IMR-90 (cell line): ENCODE data around the gene EGFL8. TPM values are rescaled to one million over a fixed set of nuclear protein-coding genes. Genes with fewer than 3 reads are reported as not detected.
A peak's percentile ranks its signal among the peaks of the same experiment; 100 is the strongest.

ENCODE experiments used
- ATAC-seq: fragments of 200-7000 bp; cut with Tn5 transposase; 2 replicates; pipeline ENCODE4 v1.9.1; 2020; ENCODE audit warnings: low read depth, mild to moderate bottlenecking, moderate library complexity
- BruUV-seq: library from RNA; stranded (reverse); fragments of 400-500 nt; replicated peaks from 2 replicates; lab custom pipeline; 2021; lab: Mats Ljungman, UMichigan
- CTCF ChIA-PET: fragments of 300-600 bp; formaldehyde crosslinking; extraction: SDS; loops from one replicate; lab custom pipeline; 2021; ENCODE audit warnings: antibody characterized with exemption; lab: Yijun Ruan, JAX
- POLR2A ChIA-PET: fragments of 300-600 bp; sonication (Branson Sonifier 250); formaldehyde crosslinking; loops from one replicate; lab custom pipeline; 2022; ENCODE audit warnings: antibody characterized with exemption; ENCODE audit not compliant: unreplicated experiment; lab: Charles Lee
- DNase-seq: peaks from one replicate; pipeline ENCODE4 v3.0.0; 2013
- H2AFZ ChIP-seq: replicated peaks from 2 replicates; pipeline ENCODE3; 2013; ENCODE audit warnings: low read length, mild to moderate bottlenecking; ENCODE audit not compliant: poor library complexity
- H2AK5ac ChIP-seq: 2 replicates; pipeline ENCODE4 v1.6.1; 2013; ENCODE audit warnings: low read depth, low read length, inconsistent platforms
- H2AK9ac ChIP-seq: replicated peaks from 2 replicates; pipeline ENCODE3; 2013; ENCODE audit warnings: mild to moderate bottlenecking, low read depth, low read length, moderate library complexity; ENCODE audit not compliant: poor library complexity
- H2BK120ac ChIP-seq: 2 replicates; pipeline ENCODE4 v1.6.1; 2013; ENCODE audit warnings: low read depth, low read length, inconsistent platforms
- H2BK15ac ChIP-seq: 3 replicates; pipeline ENCODE4 v1.6.1; 2013; ENCODE audit warnings: low read depth, low read length, inconsistent platforms
- H2BK20ac ChIP-seq: 2 replicates; pipeline ENCODE4 v1.6.1; 2013; ENCODE audit warnings: low read depth, mild to moderate bottlenecking, inconsistent platforms, low read length, moderate library complexity
- H2BK5ac ChIP-seq: 2 replicates; pipeline ENCODE4 v1.6.1; 2013; ENCODE audit warnings: mild to moderate bottlenecking, low read depth, low read length, inconsistent platforms; ENCODE audit not compliant: poor library complexity, severe bottlenecking
- H3K14ac ChIP-seq: replicated peaks from 2 replicates; pipeline ENCODE4 v1.6.1; 2013; ENCODE audit warnings: low read depth, low read length, inconsistent platforms
- H3K18ac ChIP-seq: 2 replicates; pipeline ENCODE4 v1.6.1; 2013; ENCODE audit warnings: low read depth, low read length, control low read depth
- H3K23ac ChIP-seq: 2 replicates; pipeline ENCODE4 v1.6.1; 2013; ENCODE audit warnings: low read depth, low read length, inconsistent platforms
- H3K27ac ChIP-seq: 2 replicates; pipeline ENCODE4 v1.5.1; 2013; ENCODE audit warnings: mild to moderate bottlenecking, control low read depth, low read length; ENCODE audit not compliant: insufficient read depth
- H3K27me3 ChIP-seq: 2 replicates; pipeline ENCODE4 v1.6.1; 2013; ENCODE audit warnings: low read length; ENCODE audit not compliant: control insufficient read depth, insufficient read depth
- H3K36me3 ChIP-seq: 2 replicates; pipeline ENCODE4 v1.6.1; 2013; ENCODE audit warnings: low read length, mixed read lengths; ENCODE audit not compliant: control insufficient read depth, insufficient read depth
- H3K4ac ChIP-seq: 2 replicates; pipeline ENCODE4 v1.6.1; 2013; ENCODE audit warnings: low read depth, low read length, inconsistent platforms
- H3K4me1 ChIP-seq: 2 replicates; pipeline ENCODE4 v1.6.1; 2013; ENCODE audit warnings: low read length, mixed read lengths; ENCODE audit not compliant: control insufficient read depth, insufficient read depth
- H3K4me2 ChIP-seq: 2 replicates; pipeline ENCODE4 v1.6.1; 2013; ENCODE audit warnings: low read depth, mild to moderate bottlenecking, control low read depth, low read length, moderate library complexity
- H3K4me3 ChIP-seq: 2 replicates; pipeline ENCODE4 v1.5.1; 2013; ENCODE audit warnings: low read depth, mild to moderate bottlenecking, control low read depth, low read length, moderate library complexity; ENCODE audit not compliant: insufficient read depth
- H3K56ac ChIP-seq: 2 replicates; pipeline ENCODE4 v1.6.1; 2013; ENCODE audit warnings: low read length, inconsistent platforms; ENCODE audit not compliant: insufficient read depth; ENCODE audit errors: extremely low read depth
- H3K79me1 ChIP-seq, 2 experiments: 2 replicates each; pipeline ENCODE4 v1.6.1; 2013; ENCODE audit warnings: low read length in 2 of 2, inconsistent platforms in 1 of 2, low read depth in 1 of 2
- H3K9ac ChIP-seq: 2 replicates; pipeline ENCODE4 v1.6.1; 2013; ENCODE audit warnings: low read depth, low read length, control low read depth
- H3K9me1 ChIP-seq: 2 replicates; pipeline ENCODE4 v1.6.1; 2013; ENCODE audit warnings: low read length, inconsistent platforms; ENCODE audit not compliant: insufficient read depth
- H3K9me3 ChIP-seq: 2 replicates; pipeline ENCODE4 v1.6.1; 2013; ENCODE audit warnings: low read length; ENCODE audit not compliant: control insufficient read depth, insufficient read depth
- H4K20me1 ChIP-seq: 2 replicates; pipeline ENCODE4 v1.6.1; 2013; ENCODE audit warnings: low read length, inconsistent platforms; ENCODE audit not compliant: insufficient read depth
- H4K5ac ChIP-seq: 2 replicates; pipeline ENCODE4 v1.6.1; 2013; ENCODE audit warnings: mild to moderate bottlenecking, low read depth, low read length, control low read depth
- H4K8ac ChIP-seq, 2 experiments: 2 replicates each; pipeline ENCODE4 v1.6.1; 2013; ENCODE audit warnings: low read depth in 2 of 2, low read length in 2 of 2, control low read depth in 1 of 2, inconsistent platforms in 1 of 2
- H4K91ac ChIP-seq: 2 replicates; pipeline ENCODE4 v1.6.1; 2013; ENCODE audit warnings: low read depth, low read length, inconsistent platforms; ENCODE audit not compliant: insufficient read depth
- CHD1 ChIP-seq: IDR thresholded peaks from 2 replicates; pipeline ENCODE4 v1.6.1; 2012; ENCODE audit warnings: low read depth, low read length, improper control_type of control experiment
- FOS ChIP-seq: fragments of 150-350 bp; IDR thresholded peaks from 2 replicates; pipeline ENCODE4 v1.6.1; 2016; ENCODE audit warnings: low read depth, low read length
- MAZ ChIP-seq: IDR thresholded peaks from 2 replicates; pipeline ENCODE4 v1.6.1; 2012; ENCODE audit warnings: low read depth, mild to moderate bottlenecking, low read length, improper control_type of control experiment, moderate library complexity, borderline replicate concordance
- MXI1 ChIP-seq: IDR thresholded peaks from 2 replicates; pipeline ENCODE4 v1.6.1; 2012; ENCODE audit warnings: low read depth, mild to moderate bottlenecking, low read length, moderate library complexity, borderline replicate concordance
- POLR2A ChIP-seq: IDR thresholded peaks from 2 replicates; pipeline ENCODE4 v1.6.1; 2012; ENCODE audit warnings: mild to moderate bottlenecking, low read depth, low read length
- RFX5 ChIP-seq: IDR thresholded peaks from 2 replicates; pipeline ENCODE4 v1.8.0; 2012; ENCODE audit warnings: low read depth, mild to moderate bottlenecking, low read length, moderate library complexity
- WGBS, 2 experiments: methylation state at CpG; one replicate each; pipeline versions ENCODE4 v1.1.5 to v1.1.7; 2013; ENCODE audit warnings: missing lambda C conversion rate in 2 of 2; ENCODE audit not compliant: insufficient read length in 1 of 2; ENCODE audit errors: extremely low coverage in 2 of 2; 5-methylcytosine and 5-hydroxymethylcytosine counted together
- dilution Hi-C: fragments of 300-500 bp; cut with HindIII; formaldehyde crosslinking; loops from one replicate; pipeline ENCODE4 v1.14.3; 2018; ENCODE audit warnings: low sequenced_read_pairs; ENCODE audit not compliant: unreplicated experiment
- in situ Hi-C: fragments of 300-500 bp; cut with MboI; formaldehyde crosslinking; loops from 3 replicates; pipeline ENCODE4 v1.14.3; 2019; ENCODE audit warnings: low sequenced_read_pairs, inconsistent platforms, mixed read lengths
- intact Hi-C: fragments of 100-400 bp; cut with micrococcal nuclease; formaldehyde crosslinking; loops from 2 replicates; pipeline ENCODE4 v1.10.0; 2022
- polyA plus RNA-seq, 3 experiments: library from polyadenylated mRNA; depleted of rRNA; stranded (reverse); fragments of >200 nt; gene quantifications; 2 replicates each; pipeline ENCODE4 v1.2.3, GENCODE V29; 2012; ENCODE audit warnings: low replicate concordance in 1 of 3
- total RNA-seq: library from RNA; depleted of rRNA; stranded (reverse); fragments of >200 nt; gene quantifications from 2 replicates; pipeline ENCODE4 v1.2.3, GENCODE V29; 2012
- TF ChIP-seq, protein P1 (sequence below): conservative IDR thresholded peaks from 2 replicates; pipeline ENCODE4 v1.5.1; 2012; ENCODE audit warnings: mild to moderate bottlenecking, low read depth, low read length, improper control_type of control experiment

Gene EGFL8
- total and polyA plus RNA-seq, 2 of the 4 experiments (the other 2 are of a cell fraction) = 0.18 to 4.7 TPM

DNA sequence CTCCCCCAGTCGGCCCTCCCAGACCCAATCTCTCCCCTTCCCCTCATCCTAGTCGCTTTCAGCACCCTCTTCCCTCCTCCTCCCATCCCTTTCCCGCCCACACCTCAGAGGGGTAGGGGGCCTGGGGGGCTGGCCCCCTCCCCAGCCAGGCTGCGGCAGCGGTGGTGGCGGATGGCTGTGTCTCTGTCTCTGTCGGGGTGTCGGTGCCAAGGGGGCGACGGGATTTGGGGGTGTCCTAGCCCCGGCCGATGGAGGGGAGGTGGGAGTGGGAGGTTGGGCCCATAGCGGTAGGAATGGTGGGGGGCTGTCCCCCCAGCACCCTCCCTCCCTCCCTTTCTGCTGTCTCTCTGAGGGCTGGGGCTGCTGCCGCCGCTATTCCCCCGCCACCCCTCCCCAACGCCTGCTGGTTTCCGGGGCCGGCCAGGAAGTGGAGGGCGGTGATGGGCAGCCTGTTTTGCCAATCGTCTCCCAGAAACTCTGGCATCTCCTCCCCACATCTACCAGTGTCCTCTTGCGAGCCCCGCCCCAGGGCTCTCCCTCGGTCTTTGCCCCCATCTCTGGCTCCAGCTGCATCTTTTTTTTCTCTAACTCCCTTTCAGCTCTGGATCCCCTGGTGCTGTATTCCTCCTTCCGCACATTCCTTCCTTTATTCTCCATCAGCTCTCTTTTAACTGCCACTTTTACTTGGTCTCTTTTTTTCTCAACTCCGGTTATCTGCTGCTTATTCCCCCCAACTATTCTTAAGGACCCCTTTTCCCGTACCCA is 11.5 kb downstream of the EGFL8 start, which contains the start of gene AGPAT1:
Gene AGPAT1, minus strand, starts transcription at position 374 of the 765 bp plus-strand sequence. CDS start 4,588 bp downstream, outside the sequence.
- in situ Hi-C loops = loop anchor here (10.0 to 25.0 kb wide), 2 partner anchors 201 to 786 kb away; partner anchors contain the start of genes BRD2, DXO and HLA-DMA
- peaks cover 8% of the 10 kb centered on the region for H3K36me3 ChIP-seq
- H2AK5ac ChIP-seq = peak within 1 kb of the TSS; percentile 97
- H2BK5ac ChIP-seq = peak within 1 kb of the TSS; percentile 90
- no peaks in the 10 kb centered on the region for H3K9me3 ChIP-seq
- H3K18ac ChIP-seq = peak within 1 kb of the TSS; percentile 70
- peaks cover 35 to 65% of the 10 kb centered on the region in 2 experiments for H3K79me1 ChIP-seq
- ChIA-PET CTCF (no interaction called here), POLR2A (interaction anchor here (0.6 kb wide), 1 partner anchor 495 kb away, joined by 3 read pairs; no protein-coding TSS in a partner anchor)
- H3K4ac ChIP-seq = peak within 1 kb of the TSS; percentile 96
- TF ChIP-seq POLR2A (no peak; the same call in 1 of the 2 replicates), MXI1 (no peak), MAZ (peak; percentile 97), FOS (no peak), RFX5 (no peak), CHD1 (no peak)
- TF ChIP-seq, protein P1, sequence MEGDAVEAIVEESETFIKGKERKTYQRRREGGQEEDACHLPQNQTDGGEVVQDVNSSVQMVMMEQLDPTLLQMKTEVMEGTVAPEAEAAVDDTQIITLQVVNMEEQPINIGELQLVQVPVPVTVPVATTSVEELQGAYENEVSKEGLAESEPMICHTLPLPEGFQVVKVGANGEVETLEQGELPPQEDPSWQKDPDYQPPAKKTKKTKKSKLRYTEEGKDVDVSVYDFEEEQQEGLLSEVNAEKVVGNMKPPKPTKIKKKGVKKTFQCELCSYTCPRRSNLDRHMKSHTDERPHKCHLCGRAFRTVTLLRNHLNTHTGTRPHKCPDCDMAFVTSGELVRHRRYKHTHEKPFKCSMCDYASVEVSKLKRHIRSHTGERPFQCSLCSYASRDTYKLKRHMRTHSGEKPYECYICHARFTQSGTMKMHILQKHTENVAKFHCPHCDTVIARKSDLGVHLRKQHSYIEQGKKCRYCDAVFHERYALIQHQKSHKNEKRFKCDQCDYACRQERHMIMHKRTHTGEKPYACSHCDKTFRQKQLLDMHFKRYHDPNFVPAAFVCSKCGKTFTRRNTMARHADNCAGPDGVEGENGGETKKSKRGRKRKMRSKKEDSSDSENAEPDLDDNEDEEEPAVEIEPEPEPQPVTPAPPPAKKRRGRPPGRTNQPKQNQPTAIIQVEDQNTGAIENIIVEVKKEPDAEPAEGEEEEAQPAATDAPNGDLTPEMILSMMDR = 0 out of 2 replicates have a peak, but pooled peaks have one; percentile 4
- H3K4me1 ChIP-seq = peaks cover 5% of the 10 kb centered on the region
- WGBS, 2 experiments = 1% methylated on average over 10 of the region's 27 CpGs; no CpG with 5 or more reads in 1 of the 2 experiments
- H4K91ac ChIP-seq = peak within 1 kb of the TSS; percentile 82
- peak within 1 kb of the TSS; percentile 76 for H3K4me3 ChIP-seq
- H3K27me3 ChIP-seq = no peaks in the 10 kb centered on the region
- dilution Hi-C loops = no loop called here
- peak within 1 kb of the TSS; percentile 55 to 89 for H4K8ac ChIP-seq
- H2BK15ac ChIP-seq = peak within 1 kb of the TSS; percentile 35; the same call in 2 of the 3 replicates
- peak within 1 kb of the TSS; percentile 9; the same call in 1 of the 2 replicates for H2BK20ac ChIP-seq
- peak within 1 kb of the TSS; percentile 87 for H3K14ac ChIP-seq
- H2AFZ ChIP-seq = peak within 1 kb of the TSS; percentile 93
- H4K20me1 ChIP-seq = peaks cover 3% of the 10 kb centered on the region; the same call in 1 of the 2 replicates
- peak within 1 kb of the TSS; percentile 96 for H3K27ac ChIP-seq
- peak within 1 kb of the TSS; percentile 92 for H3K23ac ChIP-seq
- peak within 1 kb of the TSS; percentile 65 for H2BK120ac ChIP-seq
- DNase-seq (peak; percentile 96), ATAC-seq (peak; percentile 62)
- H3K9me1 ChIP-seq = peaks cover 30% of the 10 kb centered on the region
- peak within 1 kb of the TSS; percentile 99 for H2AK9ac ChIP-seq
- H4K5ac ChIP-seq = peak within 1 kb of the TSS; percentile 77
- peak within 1 kb of the TSS; percentile 95 for H3K9ac ChIP-seq
- no TSS peak for BruUV-seq
- peak within 1 kb of the TSS; percentile 91 for H3K56ac ChIP-seq
- intact Hi-C loops = loop anchor here (1.0 to 5.0 kb wide), 3 partner anchors 23 to 59 kb away; no protein-coding TSS in a partner anchor
- H3K4me2 ChIP-seq = peak within 1 kb of the TSS; percentile 98
